Type B pancreatic cell (in vitro differentiated cells): ENCODE results near the gene USP24. TPM values are rescaled to one million over a fixed set of nuclear protein-coding genes. Genes with fewer than 3 reads are reported as not detected.

Source experiments
- DNase-seq: peaks from one replicate; pipeline ENCODE4 v3.0.0; 2021; ENCODE audit warnings: mixed read lengths; ENCODE audit not compliant: unreplicated experiment; ENCODE audit errors: extremely low spot score
- H3K27ac Mint-ChIP-seq: 2 replicates; pipeline ENCODE4 v1.8.0; 2021; ENCODE audit warnings: mild to moderate bottlenecking, mixed read lengths
- H3K27me3 Mint-ChIP-seq: 2 replicates; pipeline ENCODE4 v1.8.0; 2021; ENCODE audit warnings: mixed read lengths
- H3K36me3 Mint-ChIP-seq: 2 replicates; pipeline ENCODE4 v1.8.0; 2021; ENCODE audit warnings: mixed read lengths
- H3K4me1 Mint-ChIP-seq: one replicate; pipeline ENCODE4 v1.8.0; 2021; ENCODE audit warnings: mixed read lengths; ENCODE audit not compliant: unreplicated experiment
- H3K4me3 Mint-ChIP-seq: 2 replicates; pipeline ENCODE4 v1.8.0; 2021; ENCODE audit warnings: mild to moderate bottlenecking, mixed read lengths
- H3K9me3 Mint-ChIP-seq: 2 replicates; pipeline ENCODE4 v1.8.0; 2021; ENCODE audit warnings: mixed read lengths
- total RNA-seq: library from RNA; stranded (reverse); gene quantifications from 2 replicates; pipeline ENCODE4 v1.2.1, GENCODE V29; 2021; ENCODE audit warnings: low replicate concordance
- TF ChIP-seq, protein P1 (sequence below): fragments of 200-600 bp; sonication (generic); conservative IDR thresholded peaks from 2 replicates; pipeline ENCODE4 v1.5.0; 2021; ENCODE audit warnings: antibody characterized with exemption, mild to moderate bottlenecking

The USP24 gene
- total RNA-seq, 1 donor from 2014 or later: 44.5 TPM

GRCh38 chr1:55235722-55236121, 20.6 kb upstream of the USP24 start:
- H3K9me3 Mint-ChIP-seq: no peaks in the 10 kb centered on the region
- H3K27ac Mint-ChIP-seq: no peak overlapping the region
- no peaks in the 10 kb centered on the region for H3K27me3 Mint-ChIP-seq
- no peaks in the 10 kb centered on the region for H3K36me3 Mint-ChIP-seq
- DNase-seq: no peak
- TF ChIP-seq, protein P1, sequence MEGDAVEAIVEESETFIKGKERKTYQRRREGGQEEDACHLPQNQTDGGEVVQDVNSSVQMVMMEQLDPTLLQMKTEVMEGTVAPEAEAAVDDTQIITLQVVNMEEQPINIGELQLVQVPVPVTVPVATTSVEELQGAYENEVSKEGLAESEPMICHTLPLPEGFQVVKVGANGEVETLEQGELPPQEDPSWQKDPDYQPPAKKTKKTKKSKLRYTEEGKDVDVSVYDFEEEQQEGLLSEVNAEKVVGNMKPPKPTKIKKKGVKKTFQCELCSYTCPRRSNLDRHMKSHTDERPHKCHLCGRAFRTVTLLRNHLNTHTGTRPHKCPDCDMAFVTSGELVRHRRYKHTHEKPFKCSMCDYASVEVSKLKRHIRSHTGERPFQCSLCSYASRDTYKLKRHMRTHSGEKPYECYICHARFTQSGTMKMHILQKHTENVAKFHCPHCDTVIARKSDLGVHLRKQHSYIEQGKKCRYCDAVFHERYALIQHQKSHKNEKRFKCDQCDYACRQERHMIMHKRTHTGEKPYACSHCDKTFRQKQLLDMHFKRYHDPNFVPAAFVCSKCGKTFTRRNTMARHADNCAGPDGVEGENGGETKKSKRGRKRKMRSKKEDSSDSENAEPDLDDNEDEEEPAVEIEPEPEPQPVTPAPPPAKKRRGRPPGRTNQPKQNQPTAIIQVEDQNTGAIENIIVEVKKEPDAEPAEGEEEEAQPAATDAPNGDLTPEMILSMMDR: no peak
- no peak overlapping the region for H3K4me3 Mint-ChIP-seq
- H3K4me1 Mint-ChIP-seq: no peaks in the 10 kb centered on the region

GRCh38 chr1:55234016-55234415, 18.9 kb upstream of the USP24 start:
- no peaks in the 10 kb centered on the region for H3K4me1 Mint-ChIP-seq
- H3K4me3 Mint-ChIP-seq: no peak overlapping the region
- no peak overlapping the region for H3K27ac Mint-ChIP-seq
- peaks cover 3% of the 10 kb centered on the region for H3K27me3 Mint-ChIP-seq
- no peaks in the 10 kb centered on the region for H3K36me3 Mint-ChIP-seq
- H3K9me3 Mint-ChIP-seq: peaks cover 4% of the 10 kb centered on the region
- no peak for DNase-seq
- TF ChIP-seq, protein P1: no peak

GRCh38 chr1:55233145-55233777, 18.1 kb upstream of the USP24 start:
- no peaks in the 10 kb centered on the region for H3K4me1 Mint-ChIP-seq
- DNase-seq: no peak
- no peaks in the 10 kb centered on the region for H3K36me3 Mint-ChIP-seq
- peaks cover 4% of the 10 kb centered on the region for H3K9me3 Mint-ChIP-seq
- peak overlapping the region; percentile 19 for H3K27ac Mint-ChIP-seq
- TF ChIP-seq, protein P1: no peak
- H3K27me3 Mint-ChIP-seq: peaks cover 3% of the 10 kb centered on the region
- H3K4me3 Mint-ChIP-seq: no peak overlapping the region

GRCh38 chr1:55232448-55233144, 17.4 kb upstream of the USP24 start:
- no peak for DNase-seq
- Mint-ChIP-seq H3K27me3 (peaks cover 3% of the 10 kb centered on the region), H3K36me3 (no peaks in the 10 kb centered on the region), H3K4me1 (no peaks in the 10 kb centered on the region), H3K27ac (no peak overlapping the region), H3K4me3 (no peak overlapping the region), H3K9me3 (peaks cover 4% of the 10 kb centered on the region)
- TF ChIP-seq, protein P1: no peak

GRCh38 chr1:55231745-55232144, 16.6 kb upstream of the USP24 start:
- H3K4me1 Mint-ChIP-seq: no peaks in the 10 kb centered on the region
- no peak overlapping the region for H3K4me3 Mint-ChIP-seq
- DNase-seq: no peak
- H3K36me3 Mint-ChIP-seq: no peaks in the 10 kb centered on the region
- H3K9me3 Mint-ChIP-seq: peaks cover 7% of the 10 kb centered on the region
- TF ChIP-seq, protein P1: no peak
- no peak overlapping the region for H3K27ac Mint-ChIP-seq
- H3K27me3 Mint-ChIP-seq: peaks cover 3% of the 10 kb centered on the region
